HG02973 (cell line): ENCODE results near the gene RNPEPL1.

Source experiments
- ATAC-seq: cut with Tn5 transposase; IDR thresholded peaks from one replicate; pipeline ENCODE4 v1.9.1; 2021; ENCODE audit warnings: moderate library complexity; ENCODE audit not compliant: unreplicated experiment

The RNPEPL1 gene

DNA sequence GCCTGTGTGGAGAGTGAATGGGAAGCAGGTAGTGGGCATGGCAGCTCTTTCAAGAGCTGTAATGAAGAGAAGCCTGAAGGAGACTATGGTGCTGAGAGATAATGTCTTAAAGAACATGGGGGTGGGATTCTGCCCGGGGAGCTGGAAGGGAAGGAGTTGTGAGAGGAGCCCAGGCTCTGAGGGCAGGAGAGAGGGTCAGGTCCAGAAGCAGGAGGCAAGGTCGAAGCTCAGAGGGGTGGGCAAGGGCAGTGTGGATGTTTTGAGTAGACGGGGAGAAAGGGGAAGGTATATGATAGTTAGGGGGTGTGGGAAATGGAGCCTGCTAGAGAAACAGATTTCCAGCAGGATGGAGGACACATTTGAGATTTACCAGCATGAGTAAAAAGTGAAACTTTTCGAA lies 20.4 kb downstream of the RNPEPL1 start:
- ATAC-seq, result no peak

GRCh38 chr2:240589375-240589774 lies 21.1 kb downstream of the RNPEPL1 start:
- ATAC-seq, result no peak

DNA sequence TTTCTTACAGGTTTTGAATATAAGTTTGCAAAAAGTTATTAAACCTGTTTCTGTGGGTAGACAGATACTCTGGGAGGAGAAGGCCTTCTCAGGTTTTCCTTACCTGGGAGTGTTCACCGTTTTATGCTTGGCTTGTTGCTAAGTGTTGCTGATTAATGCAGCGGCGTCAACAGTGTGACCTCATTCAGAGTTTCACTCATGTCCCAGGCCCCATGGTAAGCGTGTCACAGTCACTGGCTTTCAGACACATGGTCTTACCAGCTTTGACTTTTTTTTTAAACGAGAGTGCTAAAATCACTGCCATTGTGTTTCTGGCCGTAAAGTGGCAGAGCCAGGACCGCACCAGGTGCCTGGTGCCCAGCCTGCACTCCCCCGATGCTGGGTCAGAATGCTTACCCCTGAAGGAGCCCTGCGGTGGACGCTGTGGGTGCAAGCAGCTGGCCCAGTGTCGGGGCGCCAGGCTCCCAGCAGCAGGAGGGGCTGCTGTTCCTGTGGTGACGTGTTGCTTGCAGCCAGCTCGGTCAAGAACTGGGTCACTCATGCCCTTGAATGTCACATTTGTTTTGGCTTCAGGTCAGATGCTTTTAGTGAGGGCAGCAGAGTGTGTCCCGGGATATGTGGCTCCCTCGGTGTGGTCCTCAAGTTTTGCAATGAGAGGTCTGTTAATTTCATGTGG lies 21.7 kb downstream of the RNPEPL1 start:
- no peak for ATAC-seq

- ATAC-seq, result no peak
Measured at GRCh38 chr2:240590681-240591111, 22.4 kb downstream of the RNPEPL1 start.

DNA sequence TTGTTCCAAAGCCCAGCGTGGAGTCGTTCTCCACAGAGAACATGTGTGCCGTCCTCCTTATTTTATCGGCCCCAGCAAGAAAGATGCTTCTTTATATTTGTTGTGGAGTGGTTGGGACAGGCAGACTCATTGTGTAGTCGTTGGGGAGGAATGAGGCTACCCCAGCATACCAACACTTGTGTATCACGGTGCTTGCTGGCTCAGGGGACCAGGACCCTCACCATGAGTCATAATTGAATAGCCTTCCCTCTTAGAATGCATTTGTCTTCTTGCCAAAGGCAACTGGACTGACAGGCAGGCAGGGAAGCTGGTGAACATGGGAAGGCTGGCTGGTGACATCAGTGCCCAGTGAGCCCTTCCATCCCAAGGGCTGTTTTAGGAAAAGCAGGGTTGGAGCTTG lies 22.9 kb downstream of the RNPEPL1 start:
- no peak for ATAC-seq

- ATAC-seq, result no peak
Measured at GRCh38 chr2:240591784-240592183, 23.5 kb downstream of the RNPEPL1 start.

DNA sequence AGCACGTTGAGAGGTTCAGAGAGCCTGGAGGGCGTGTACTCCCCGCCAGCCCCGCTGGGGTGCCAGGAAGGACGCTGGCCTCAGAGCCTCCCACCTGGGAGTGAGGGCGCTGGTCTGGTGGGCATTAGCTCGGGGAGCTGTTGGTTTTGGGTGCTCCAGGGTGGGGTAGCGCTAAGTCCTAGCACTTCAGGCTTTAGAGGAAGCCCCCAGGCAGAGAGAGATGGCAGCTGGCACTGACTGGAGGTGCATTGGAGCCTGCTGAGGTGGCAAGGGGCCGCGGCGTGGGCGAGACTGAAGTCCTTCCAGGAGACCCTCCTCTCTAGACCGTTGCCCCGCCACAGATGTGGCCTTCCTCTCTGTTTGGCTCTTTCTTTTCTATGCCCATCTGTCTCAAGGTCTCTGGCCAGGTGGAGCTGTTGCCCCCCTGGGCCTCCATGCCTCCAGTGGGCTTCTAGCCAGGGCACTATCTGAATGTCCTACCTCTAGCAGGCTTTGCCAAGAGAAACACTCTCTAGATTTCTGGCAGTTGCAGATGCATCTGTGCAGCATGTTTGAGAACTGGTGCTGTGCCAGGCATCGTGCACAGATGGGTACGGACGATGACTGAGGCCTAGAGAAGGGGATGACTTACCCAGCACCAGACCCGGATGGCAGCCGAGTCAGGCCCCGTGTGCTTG lies 24.9 kb downstream of the RNPEPL1 start:
- ATAC-seq, result no peak

DNA sequence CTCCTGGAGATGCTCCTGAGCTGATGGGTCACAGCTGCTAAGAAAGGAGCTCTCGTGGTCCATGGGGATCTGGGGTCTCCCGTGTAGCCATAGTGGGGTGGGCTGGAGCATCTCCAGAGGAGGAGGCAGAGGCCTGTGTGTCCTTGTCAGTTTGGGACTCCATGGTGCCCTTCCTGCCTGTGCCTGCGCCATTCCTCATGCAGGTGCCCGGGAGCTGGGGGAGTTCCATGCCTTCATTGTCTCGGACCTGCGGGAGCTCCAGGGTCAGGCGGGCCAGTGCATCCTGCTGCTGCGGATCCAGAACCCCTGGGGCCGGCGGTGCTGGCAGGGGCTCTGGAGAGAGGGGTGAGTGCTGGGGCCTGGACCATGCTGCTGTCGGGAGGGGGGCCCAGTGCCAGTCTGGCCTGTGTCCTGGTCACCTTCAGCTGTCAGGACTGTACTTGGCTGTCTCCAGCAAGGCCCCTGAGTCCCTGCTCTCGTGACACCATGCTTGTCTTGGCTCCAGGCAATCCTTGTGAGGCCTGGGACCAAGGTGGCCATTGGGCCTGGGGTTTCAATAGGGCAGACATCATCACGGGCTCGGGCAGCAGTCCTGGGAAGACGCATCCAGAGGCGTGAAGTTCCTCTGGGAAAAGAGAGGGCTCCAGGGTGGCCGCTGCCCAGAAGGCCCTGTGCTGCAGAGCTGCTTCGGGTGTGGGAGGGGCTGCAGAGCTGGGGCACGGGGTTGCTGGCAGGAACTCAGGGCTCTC lies 25.6 kb downstream of the RNPEPL1 start:
- no peak for ATAC-seq

DNA sequence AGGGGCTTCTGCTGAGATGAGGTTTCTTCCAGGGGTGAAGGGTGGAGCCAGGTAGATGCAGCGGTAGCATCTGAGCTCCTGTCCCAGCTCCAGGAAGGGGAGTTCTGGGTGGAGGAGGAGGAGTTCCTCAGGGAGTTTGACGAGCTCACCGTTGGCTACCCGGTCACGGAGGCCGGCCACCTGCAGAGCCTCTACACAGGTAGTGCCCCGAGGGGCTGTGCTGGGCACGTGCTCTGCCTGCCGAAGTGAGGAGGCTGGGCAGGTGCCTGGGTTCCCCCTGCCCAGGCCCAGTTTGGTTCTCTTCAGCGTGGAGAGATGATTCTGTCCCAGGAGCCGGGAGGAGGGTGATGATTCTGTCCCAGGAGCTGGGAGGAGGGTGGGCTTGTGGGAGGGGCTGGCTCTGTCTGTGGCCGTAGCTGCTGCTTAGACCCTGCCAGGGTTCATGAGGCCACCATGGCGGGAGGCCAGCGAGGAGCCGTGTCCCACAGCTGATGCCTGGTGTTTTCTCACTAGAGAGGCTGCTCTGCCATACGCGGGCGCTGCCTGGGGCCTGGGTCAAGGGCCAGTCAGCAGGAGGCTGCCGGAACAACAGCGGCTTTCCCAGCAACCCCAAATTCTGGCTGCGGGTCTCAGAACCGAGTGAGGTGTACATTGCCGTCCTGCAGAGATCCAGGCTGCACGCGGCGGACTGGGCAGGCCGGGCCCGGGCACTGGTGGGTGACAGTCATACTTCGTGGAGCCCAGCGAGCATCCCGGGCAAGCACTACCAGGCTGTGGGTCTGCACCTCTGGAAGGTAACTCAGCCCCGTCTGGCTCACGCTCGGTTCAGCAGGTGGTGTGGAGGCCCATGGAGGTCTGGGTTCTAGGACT lies 26.5 kb downstream of the RNPEPL1 start:
- no peak for ATAC-seq

DNA sequence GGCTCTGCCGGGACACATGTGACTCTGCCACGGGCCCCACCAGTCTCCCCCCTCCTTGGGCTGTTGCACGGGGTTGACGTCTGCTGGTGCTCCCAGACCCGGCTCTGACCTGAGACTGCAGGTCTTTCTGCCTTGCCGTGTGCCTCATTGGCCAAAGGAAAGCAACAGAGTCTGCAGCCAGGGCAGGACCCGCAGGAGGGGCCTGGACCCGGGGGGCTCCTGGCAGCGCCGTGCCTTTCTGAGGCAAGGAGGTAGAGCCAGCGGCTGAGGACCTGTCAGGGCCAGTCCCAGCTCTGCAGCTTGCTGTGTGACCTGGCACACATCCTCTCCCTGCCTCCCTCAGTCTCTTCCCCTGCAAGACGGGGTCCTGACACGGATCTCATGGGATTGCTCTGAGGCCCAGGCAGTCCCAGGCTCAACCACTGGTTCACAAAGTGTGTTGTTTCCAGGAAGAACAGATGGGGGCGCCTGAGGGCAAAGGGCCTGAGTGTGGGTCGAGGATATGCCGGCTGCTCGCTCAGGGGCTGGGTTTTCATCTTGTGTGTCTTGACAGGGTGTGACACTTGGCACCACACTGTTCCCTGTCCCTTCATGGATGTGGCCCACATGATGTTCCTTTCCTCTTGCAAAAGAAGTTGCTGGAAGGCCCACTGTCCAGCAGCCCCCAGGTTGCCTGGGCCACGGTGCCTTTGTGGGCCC lies 27.2 kb downstream of the RNPEPL1 start:
- no peak for ATAC-seq

- ATAC-seq, result no peak
Measured at GRCh38 chr2:240596080-240596460, 27.8 kb downstream of the RNPEPL1 start.

- ATAC-seq, result no peak
Measured at GRCh38 chr2:240596491-240596931, 28.2 kb downstream of the RNPEPL1 start.

DNA sequence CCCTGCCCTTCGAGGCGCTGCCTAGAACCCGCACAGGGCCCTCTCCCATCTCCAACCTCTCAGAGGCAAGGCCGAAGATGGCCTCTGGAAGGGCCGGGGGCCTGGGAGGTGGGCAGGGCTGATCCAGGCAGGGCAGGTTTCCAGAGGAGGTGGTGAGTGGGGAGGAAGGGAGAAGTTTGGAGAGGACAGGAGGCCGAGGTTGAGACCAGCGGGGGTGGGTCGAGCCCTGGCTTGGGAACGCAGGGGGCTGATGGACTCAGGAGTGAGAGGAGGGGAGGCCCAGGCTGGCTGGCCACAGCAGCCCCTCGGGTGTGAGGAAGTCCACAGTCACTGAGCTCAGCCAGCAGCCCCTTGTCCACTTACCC lies 28.8 kb downstream of the RNPEPL1 start:
- ATAC-seq, result no peak

GRCh38 chr2:240597419-240598181 lies 29.3 kb downstream of the RNPEPL1 start:
- no peak for ATAC-seq

DNA sequence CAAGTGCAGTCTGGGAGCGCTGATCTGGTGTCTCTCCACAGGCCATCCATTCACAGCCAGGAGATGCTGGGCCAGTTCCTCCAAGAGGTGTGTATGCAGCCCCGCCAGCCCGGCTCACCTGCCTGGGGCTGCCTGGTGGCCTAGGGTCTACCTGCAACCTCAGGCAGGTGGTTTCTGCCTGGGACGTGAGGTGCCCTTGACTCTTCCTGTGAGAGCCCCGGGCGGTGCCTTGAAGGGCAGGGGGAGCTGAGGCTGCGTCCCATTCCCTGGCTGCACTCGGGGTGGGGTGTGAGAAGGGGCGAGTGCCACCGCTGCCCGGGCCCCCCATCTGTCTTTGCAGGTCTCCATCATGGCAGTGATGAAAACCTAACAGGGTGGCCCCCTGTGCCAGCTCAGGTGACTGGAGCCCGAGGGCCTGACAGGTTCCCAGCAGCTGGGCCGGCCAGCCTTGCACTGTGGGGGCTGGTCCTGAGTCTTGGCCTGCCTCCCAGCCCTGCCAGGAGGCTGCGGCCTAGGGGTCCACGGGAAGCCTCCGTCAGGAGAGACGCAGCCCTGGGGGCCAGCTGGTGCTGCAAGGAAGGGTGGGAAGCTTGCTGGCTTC lies 30.1 kb downstream of the RNPEPL1 start:
- ATAC-seq, result no peak

DNA sequence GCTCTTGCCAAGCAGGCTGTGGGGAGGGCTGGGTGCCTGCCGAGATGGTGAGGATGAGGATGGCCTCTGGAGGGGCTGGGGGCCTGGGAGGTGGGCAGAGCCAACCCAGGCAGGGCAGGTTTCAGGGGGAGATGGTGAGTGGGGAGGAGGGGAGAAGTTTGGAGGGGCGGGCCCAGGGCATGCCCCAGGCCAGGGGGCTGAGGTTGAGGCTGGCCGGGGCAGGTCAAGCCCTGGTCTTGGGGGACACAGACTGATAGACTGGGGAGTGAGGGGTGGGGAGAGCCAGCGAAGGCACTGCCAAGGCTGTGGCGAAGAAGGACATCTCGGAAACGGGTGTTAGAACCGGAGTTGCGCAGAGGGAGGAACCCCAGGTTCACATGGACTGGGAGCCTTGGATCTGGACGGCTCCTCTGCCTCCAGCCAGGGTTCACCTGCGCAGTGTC lies 30.9 kb downstream of the RNPEPL1 start:
- ATAC-seq, result no peak

GRCh38 chr2:240600451-240600961 lies 32.2 kb downstream of the RNPEPL1 start:
- ATAC-seq, result no peak

DNA sequence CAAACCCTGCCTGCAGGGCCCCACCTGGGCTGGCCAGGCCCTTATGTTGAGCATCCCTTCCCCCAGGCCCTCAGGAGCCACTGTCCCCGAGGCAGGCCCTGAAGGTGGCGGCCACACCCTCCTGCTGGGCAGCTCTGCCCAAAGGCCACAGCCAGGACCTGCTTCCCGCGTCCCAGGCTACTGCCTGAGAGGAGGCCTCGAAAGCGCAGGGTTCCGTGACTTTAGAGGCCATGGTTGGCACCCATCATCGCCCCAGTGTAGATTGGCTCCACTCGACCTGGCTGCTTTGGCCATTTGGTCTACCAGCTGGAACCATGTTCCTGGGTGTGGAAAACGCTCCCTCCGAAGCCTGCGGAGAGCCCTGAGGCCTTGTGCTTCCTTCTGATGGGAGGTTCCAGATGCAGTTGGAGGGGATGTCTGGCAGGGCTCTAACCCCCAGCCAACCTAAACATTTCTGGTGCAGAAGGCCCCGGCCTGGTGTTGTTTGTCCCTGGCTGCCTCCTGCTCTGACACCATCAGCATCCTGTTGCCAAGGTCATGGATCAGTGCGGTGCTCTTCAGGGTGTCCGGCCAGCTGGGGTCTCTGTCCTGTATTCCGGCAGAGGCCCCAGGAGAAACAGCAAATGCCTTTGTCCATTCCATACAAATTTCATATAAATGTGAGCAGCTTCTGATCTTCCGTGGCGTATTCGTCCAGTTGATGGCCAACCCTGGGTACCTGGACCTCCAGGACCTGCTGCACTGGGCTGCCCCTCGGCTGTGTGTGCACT lies 33.0 kb downstream of the RNPEPL1 start:
- no peak for ATAC-seq
